GM12878 (cell line): ENCODE measurements around the gene NCBP1. TPM values are rescaled to one million over a fixed set of nuclear protein-coding genes. Genes with fewer than 3 reads are reported as not detected.

Experiments
- BACH1 ChIP-seq: fragments of 450-650 bp; IDR thresholded peaks from 2 replicates; pipeline ENCODE4 v1.6.1; 2017; ENCODE audit warnings: mild to moderate bottlenecking, borderline replicate concordance
- BCL11A ChIP-seq: IDR thresholded peaks from 2 replicates; pipeline ENCODE4 v1.6.1; 2011; ENCODE audit warnings: low read depth, low read length
- BMI1 ChIP-seq: fragments of 450-650 bp; IDR thresholded peaks from 2 replicates; pipeline ENCODE4 v1.6.1; 2016; ENCODE audit warnings: mild to moderate bottlenecking, moderate library complexity, borderline replicate concordance
- BRCA1 ChIP-seq: IDR thresholded peaks from 2 replicates; pipeline ENCODE4 v1.6.1; 2011; ENCODE audit warnings: low read depth, low read length, improper control_type of control experiment
- CBFB ChIP-seq: IDR thresholded peaks from 2 replicates; pipeline ENCODE4 v1.6.1; 2016; ENCODE audit warnings: antibody characterized with exemption, low read depth
- DPF2 ChIP-seq: fragments of 450-650 bp; IDR thresholded peaks from 2 replicates; pipeline ENCODE4 v1.6.1; 2017; ENCODE audit warnings: mild to moderate bottlenecking
- EED ChIP-seq: sonication (generic); IDR thresholded peaks from 2 replicates; pipeline ENCODE4 v1.6.1; 2016; ENCODE audit warnings: antibody characterized with exemption, low read depth
- EGR1 ChIP-seq, 2 experiments: IDR thresholded peaks; 1 replicate in 1 of 2; 2 replicates in 1 of 2; pipeline ENCODE4 v1.6.1; 2011 to 2012; ENCODE audit warnings: low read depth in 2 of 2, low read length in 2 of 2, borderline replicate concordance in 1 of 2, mild to moderate bottlenecking in 1 of 2, moderate library complexity in 1 of 2
- ETV6 ChIP-seq, 2 experiments: fragments of 450-650 bp in 1 of 2; IDR thresholded peaks in 1 of 2; conservative IDR thresholded peaks in 1 of 2; 2 replicates each; pipeline ENCODE4 v1.6.1; 2014; ENCODE audit warnings: antibody characterized with exemption in 1 of 2, borderline replicate concordance in 1 of 2, low read depth in 1 of 2, mild to moderate bottlenecking in 1 of 2, moderate library complexity in 1 of 2
- EZH2 ChIP-seq: IDR thresholded peaks from 2 replicates; pipeline ENCODE4 v1.6.1; 2012; ENCODE audit warnings: low read depth, mild to moderate bottlenecking, control low read depth, inconsistent platforms, low read length, borderline replicate concordance; ENCODE audit not compliant: control insufficient read depth
- FOS ChIP-seq: IDR thresholded peaks from 3 replicates; pipeline ENCODE4 v1.6.1; 2011; ENCODE audit warnings: borderline replicate concordance; ENCODE audit not compliant: insufficient read length; ENCODE audit errors: extremely low read depth
- HSF1 ChIP-seq: fragments of 150-350 bp; IDR thresholded peaks from 2 replicates; pipeline ENCODE4 v1.6.1; 2014; ENCODE audit warnings: mild to moderate bottlenecking, low read depth, low read length
- KDM1A ChIP-seq: fragments of 200-600 bp; sonication (generic); IDR thresholded peaks from 2 replicates; pipeline ENCODE4 v1.6.1; 2016; ENCODE audit warnings: borderline replicate concordance
- NBN ChIP-seq: fragments of 450-650 bp; IDR thresholded peaks from 2 replicates; pipeline ENCODE4 v1.6.1; 2016
- NFIC ChIP-seq: IDR thresholded peaks from 2 replicates; pipeline ENCODE4 v1.6.1; 2012; ENCODE audit warnings: low read depth, mild to moderate bottlenecking, inconsistent platforms, low read length, moderate library complexity
- NR2F1 ChIP-seq: fragments of 450-650 bp; conservative IDR thresholded peaks from 2 replicates; pipeline ENCODE4 v1.6.1; 2017; ENCODE audit warnings: mild to moderate bottlenecking
- RUNX3 ChIP-seq: IDR thresholded peaks from 2 replicates; pipeline ENCODE4 v1.6.1; 2012; ENCODE audit warnings: low read length, inconsistent platforms
- SPI1 ChIP-seq: IDR thresholded peaks from 2 replicates; pipeline ENCODE4 v1.6.1; 2011; ENCODE audit warnings: low read depth, mild to moderate bottlenecking, low read length, moderate library complexity, borderline replicate concordance; ENCODE audit not compliant: insufficient read depth
- SREBF1 ChIP-seq: IDR thresholded peaks from 2 replicates; pipeline ENCODE4 v1.6.1; 2012; ENCODE audit warnings: mild to moderate bottlenecking, low read length
- TCF3 ChIP-seq: IDR thresholded peaks from 2 replicates; pipeline ENCODE4 v1.6.1; 2012; ENCODE audit warnings: low read depth, mild to moderate bottlenecking, low read length, borderline replicate concordance; ENCODE audit not compliant: insufficient read depth
- USF1 ChIP-seq: IDR thresholded peaks from 2 replicates; pipeline ENCODE4 v1.6.1; 2011; ENCODE audit warnings: borderline replicate concordance, low read depth, mild to moderate bottlenecking, moderate library complexity, mixed read lengths, low read length; ENCODE audit not compliant: insufficient read depth; ENCODE audit errors: extremely low read length
- YY1 ChIP-seq: IDR thresholded peaks from 2 replicates; pipeline ENCODE4 v1.6.1; 2011; ENCODE audit warnings: low read depth, mild to moderate bottlenecking, low read length
- ZBED1 ChIP-seq: IDR thresholded peaks from 2 replicates; pipeline ENCODE4 v1.6.1; 2016; ENCODE audit warnings: borderline replicate concordance
- ZBTB33 ChIP-seq: fragments of 450-650 bp; IDR thresholded peaks from 2 replicates; pipeline ENCODE4 v1.6.1; 2017; ENCODE audit warnings: mild to moderate bottlenecking
- ZSCAN29 ChIP-seq: fragments of 450-650 bp; IDR thresholded peaks from 2 replicates; pipeline ENCODE4 v1.6.1; 2017; ENCODE audit warnings: mild to moderate bottlenecking, moderate library complexity
- polyA plus RNA-seq, 11 experiments: library from polyadenylated mRNA; depleted of rRNA in 4 of 11; unstranded in 6 of 11; stranded (reverse) in 5 of 11; fragments of >200 nt; fragmentation: Nextera tagmentation in 4 of 11; fragmentation: Illumina TruSeq in 1 of 11; extraction: Ambion mirVana in 4 of 11; extraction: Trizol in 1 of 11; gene quantifications; 1 replicate in 1 of 11; 2 replicates in 10 of 11; pipeline versions ENCODE4 v1.2.1 to v1.2.3, GENCODE V29; 2011 to 2016; ENCODE audit warnings: inconsistent platforms in 2 of 11, missing spikeins in 2 of 11, low read depth in 1 of 11
- total RNA-seq, 4 experiments: library from RNA; depleted of rRNA in 3 of 4; stranded (reverse); fragments of >200 nt in 3 of 4; fragmentation: Illumina TruSeq in 1 of 4; extraction: Trizol in 1 of 4; gene quantifications; 2 replicates each; pipeline versions ENCODE4 v1.2.1 to v1.2.3, GENCODE V29; 2013 to 2021
- TF ChIP-seq, protein P1 (sequence below): IDR thresholded peaks from 2 replicates; pipeline ENCODE4 v1.6.1; 2011; ENCODE audit warnings: borderline replicate concordance, low read depth, mild to moderate bottlenecking, moderate library complexity, low read length; ENCODE audit not compliant: insufficient read depth, poor library complexity, severe bottlenecking

Gene NCBP1
- total and polyA plus RNA-seq, 10 of the 15 experiments (the other 5 are each of a cell fraction or from before 2014, with no cell fraction given), result 14.7 to 70.9 (median 36.0) TPM

DNA sequence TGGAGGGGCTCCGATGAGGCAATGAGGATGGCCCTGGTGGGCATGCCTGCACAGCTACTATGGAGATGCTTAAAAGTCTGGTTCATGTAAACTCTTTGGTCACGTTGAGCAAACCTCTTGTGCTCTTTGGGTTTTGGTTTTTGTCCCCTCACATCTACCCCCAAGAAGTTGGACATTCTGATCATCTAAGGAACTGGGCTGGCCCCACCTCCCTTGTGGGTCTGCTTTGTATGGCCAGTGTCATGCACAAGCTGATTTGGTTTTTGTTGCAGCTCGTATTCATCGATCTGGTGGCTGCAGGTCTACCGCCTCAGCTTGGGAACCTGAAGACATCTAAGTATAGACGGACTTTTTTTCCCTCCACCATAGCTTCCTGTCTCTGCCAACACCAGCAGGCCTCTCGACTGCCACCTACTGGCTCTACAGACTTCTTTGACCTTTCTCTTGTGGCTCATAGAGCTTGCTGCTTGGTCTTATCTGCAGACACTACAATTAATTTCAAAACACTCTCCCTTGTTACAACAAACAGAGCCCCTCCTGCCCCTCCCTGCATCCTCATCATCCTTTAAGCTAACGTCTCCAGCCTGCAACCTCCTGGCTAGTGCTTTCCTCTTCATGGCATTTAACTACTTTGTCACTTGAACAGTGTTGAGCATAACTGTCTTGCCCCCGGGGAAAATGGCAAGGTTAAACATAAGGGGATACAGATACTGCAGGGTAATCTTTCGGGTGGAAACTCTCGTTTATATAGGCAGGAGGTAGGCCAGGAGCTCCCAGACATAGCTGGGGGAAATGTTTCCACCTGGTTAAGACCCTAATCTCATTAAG lies 34.9 kb upstream of the NCBP1 start (continued):
- TF ChIP-seq HSF1 (no peak), ZBTB33 (no peak), RUNX3 (peak; percentile 43), FOS (no peak), EGR1 (IDR thresholded peaks at IDR 0.05; ENCODE audit: borderline replicate concordance in 1 of 2, low read depth in 2 of 2, low read length in 2 of 2) (no peak), DPF2 (no peak), NBN (0 out of 2 replicates have a peak, but pooled peaks have one; percentile 24), SPI1 (no peak), BRCA1 (no peak), SREBF1 (no peak), TCF3 (no peak), EED (no peak), EZH2 (no peak), ZSCAN29 (no peak), USF1 (no peak), NFIC (no peak), NR2F1 (no peak), ETV6 (conservative IDR thresholded peaks at IDR 0.05 in 1 of 2, IDR thresholded peaks at IDR 0.05 in 1 of 2; ENCODE audit: borderline replicate concordance in 1 of 2, low read depth in 1 of 2) (0 out of 4 replicates have a peak, but pooled peaks of 1 of the 2 experiments have one; percentile 5), ZBED1 (no peak), KDM1A (no peak), CBFB (no peak), YY1 (peak; percentile 85), BACH1 (no peak), BMI1 (no peak), BCL11A (no peak)
- TF ChIP-seq, protein P1, sequence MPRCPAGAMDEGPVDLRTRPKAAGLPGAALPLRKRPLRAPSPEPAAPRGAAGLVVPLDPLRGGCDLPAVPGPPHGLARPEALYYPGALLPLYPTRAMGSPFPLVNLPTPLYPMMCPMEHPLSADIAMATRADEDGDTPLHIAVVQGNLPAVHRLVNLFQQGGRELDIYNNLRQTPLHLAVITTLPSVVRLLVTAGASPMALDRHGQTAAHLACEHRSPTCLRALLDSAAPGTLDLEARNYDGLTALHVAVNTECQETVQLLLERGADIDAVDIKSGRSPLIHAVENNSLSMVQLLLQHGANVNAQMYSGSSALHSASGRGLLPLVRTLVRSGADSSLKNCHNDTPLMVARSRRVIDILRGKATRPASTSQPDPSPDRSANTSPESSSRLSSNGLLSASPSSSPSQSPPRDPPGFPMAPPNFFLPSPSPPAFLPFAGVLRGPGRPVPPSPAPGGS, result peak; percentile 20
